ENCODE measurements around the gene KLHL17.
"Not testable (repeated sequence)": the region's sequence is repeated elsewhere in the genome, so short reads cannot be mapped to it uniquely, and the experiment has no call there.

Gene KLHL17

GRCh38 chr1:980602-981395 lies 20.4 kb downstream of the KLHL17 start:
- DNase-seq (ENCODE audit: low read depth, low spot score), result no peak

- no peak for DNase-seq (ENCODE audit: low read depth, low spot score)
Observed at GRCh38 chr1:981491-981954, 21.1 kb downstream of the KLHL17 start.

- no peak for DNase-seq (ENCODE audit: low read depth, low spot score)
Observed at GRCh38 chr1:981955-982558, 21.7 kb downstream of the KLHL17 start, which contains the start of gene PERM1. Gene PERM1, minus strand, starts transcription at chr1:982093. Its CDS starts 1,064 bp downstream, at chr1:981029.

- DNase-seq (ENCODE audit: low read depth, low spot score), result no peak
Observed at GRCh38 chr1:982765-983436, 22.5 kb downstream of the KLHL17 start.

GRCh38 chr1:983798-984475 lies 23.6 kb downstream of the KLHL17 start:
- no peak for DNase-seq (ENCODE audit: low read depth, low spot score)

GRCh38 chr1:984476-984814 lies 24.1 kb downstream of the KLHL17 start:
- no peak for DNase-seq (ENCODE audit: low read depth, low spot score)

- no peak for DNase-seq (ENCODE audit: low read depth, low spot score)
Observed at GRCh38 chr1:985126-985525, 24.7 kb downstream of the KLHL17 start.

- DNase-seq (ENCODE audit: low read depth, low spot score), result not testable (repeated sequence)
Observed at GRCh38 chr1:988061-988460, 27.7 kb downstream of the KLHL17 start.

- not testable (repeated sequence) for DNase-seq (ENCODE audit: low read depth, low spot score)
Observed at GRCh38 chr1:991275-991674, 30.9 kb downstream of the KLHL17 start.

GRCh38 chr1:991895-992294 lies 31.5 kb downstream of the KLHL17 start:
- no peak for DNase-seq (ENCODE audit: low read depth, low spot score)

GRCh38 chr1:992362-992761 lies 32.0 kb downstream of the KLHL17 start:
- no peak for DNase-seq (ENCODE audit: low read depth, low spot score)

- no peak for DNase-seq (ENCODE audit: low read depth, low spot score)
Observed at GRCh38 chr1:993379-993995, 33.1 kb downstream of the KLHL17 start.

- DNase-seq (ENCODE audit: low read depth, low spot score), result not testable (repeated sequence)
Observed at GRCh38 chr1:994546-994945, 34.2 kb downstream of the KLHL17 start.

- no peak for DNase-seq (ENCODE audit: low read depth, low spot score)
Observed at GRCh38 chr1:995665-996633, 35.6 kb downstream of the KLHL17 start.

GRCh38 chr1:996851-997712 lies 36.7 kb downstream of the KLHL17 start:
- no peak for DNase-seq (ENCODE audit: low read depth, low spot score)

- no peak for DNase-seq (ENCODE audit: low read depth, low spot score)
Observed at GRCh38 chr1:997713-997992, 37.3 kb downstream of the KLHL17 start.

GRCh38 chr1:997993-998744 lies 37.8 kb downstream of the KLHL17 start:
- DNase-seq (ENCODE audit: low read depth, low spot score), result no peak

- DNase-seq (ENCODE audit: low read depth, low spot score), result no peak
Observed at GRCh38 chr1:998745-998994, 38.3 kb downstream of the KLHL17 start.

- DNase-seq (ENCODE audit: low read depth, low spot score), result no peak
Observed at GRCh38 chr1:998995-999724, 38.8 kb downstream of the KLHL17 start.

Data from brain pericyte (primary cell).